HG03039 (cell line): ENCODE results near the gene GDF15.
"Not testable (repeated sequence)": the region's sequence is repeated elsewhere in the genome, so short reads cannot be mapped to it uniquely, and the experiment has no call there.

ENCODE experiments used
- ATAC-seq: cut with Tn5 transposase; IDR thresholded peaks from one replicate; pipeline ENCODE4 v1.9.1; 2021; ENCODE audit warnings: mild to moderate bottlenecking, moderate library complexity; ENCODE audit not compliant: unreplicated experiment

GDF15 gene, protein sequence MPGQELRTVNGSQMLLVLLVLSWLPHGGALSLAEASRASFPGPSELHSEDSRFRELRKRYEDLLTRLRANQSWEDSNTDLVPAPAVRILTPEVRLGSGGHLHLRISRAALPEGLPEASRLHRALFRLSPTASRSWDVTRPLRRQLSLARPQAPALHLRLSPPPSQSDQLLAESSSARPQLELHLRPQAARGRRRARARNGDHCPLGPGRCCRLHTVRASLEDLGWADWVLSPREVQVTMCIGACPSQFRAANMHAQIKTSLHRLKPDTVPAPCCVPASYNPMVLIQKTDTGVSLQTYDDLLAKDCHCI

DNA sequence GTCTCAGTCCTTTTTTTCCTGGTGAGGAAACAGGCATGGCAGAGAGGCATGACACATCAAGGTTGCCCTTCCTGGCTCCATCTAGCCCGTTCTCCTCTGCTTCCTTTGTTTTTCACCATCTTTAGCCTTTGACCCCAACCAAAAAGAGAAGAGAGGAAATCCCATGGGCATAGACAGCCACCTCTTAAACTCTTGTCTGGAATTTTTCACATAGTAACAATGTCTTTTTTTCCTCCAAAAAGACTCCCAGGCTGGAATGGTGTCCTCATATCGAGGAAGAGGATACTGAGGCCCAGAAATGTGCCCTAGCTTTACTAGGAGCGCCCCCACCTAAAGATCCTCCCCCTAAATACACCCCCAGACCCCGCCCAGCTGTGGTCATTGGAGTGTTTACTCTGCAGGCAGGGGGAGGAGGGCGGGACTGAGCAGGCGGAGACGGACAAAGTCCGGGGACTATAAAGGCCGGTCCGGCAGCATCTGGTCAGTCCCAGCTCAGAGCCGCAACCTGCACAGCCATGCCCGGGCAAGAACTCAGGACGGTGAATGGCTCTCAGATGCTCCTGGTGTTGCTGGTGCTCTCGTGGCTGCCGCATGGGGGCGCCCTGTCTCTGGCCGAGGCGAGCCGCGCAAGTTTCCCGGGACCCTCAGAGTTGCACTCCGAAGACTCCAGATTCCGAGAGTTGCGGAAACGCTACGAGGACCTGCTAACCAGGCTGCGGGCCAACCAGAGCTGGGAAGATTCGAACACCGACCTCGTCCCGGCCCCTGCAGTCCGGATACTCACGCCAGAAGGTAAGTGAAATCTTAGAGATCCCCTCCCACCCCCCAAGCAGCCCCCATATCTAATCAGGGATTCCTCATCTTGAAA is at the start of gene GDF15:
TSS of gene GDF15 (plus strand) at position 484 of the 868 bp plus-strand sequence. CDS start at position 516, 32 bp downstream.
- ATAC-seq: no peak

GRCh38 chr19:18338541-18338940 is 47.4 kb upstream of the GDF15 start:
- ATAC-seq: no peak

- ATAC-seq: no peak
These were observed 46.2 kb upstream of the GDF15 start for GRCh38 chr19:18339723-18340122.

DNA sequence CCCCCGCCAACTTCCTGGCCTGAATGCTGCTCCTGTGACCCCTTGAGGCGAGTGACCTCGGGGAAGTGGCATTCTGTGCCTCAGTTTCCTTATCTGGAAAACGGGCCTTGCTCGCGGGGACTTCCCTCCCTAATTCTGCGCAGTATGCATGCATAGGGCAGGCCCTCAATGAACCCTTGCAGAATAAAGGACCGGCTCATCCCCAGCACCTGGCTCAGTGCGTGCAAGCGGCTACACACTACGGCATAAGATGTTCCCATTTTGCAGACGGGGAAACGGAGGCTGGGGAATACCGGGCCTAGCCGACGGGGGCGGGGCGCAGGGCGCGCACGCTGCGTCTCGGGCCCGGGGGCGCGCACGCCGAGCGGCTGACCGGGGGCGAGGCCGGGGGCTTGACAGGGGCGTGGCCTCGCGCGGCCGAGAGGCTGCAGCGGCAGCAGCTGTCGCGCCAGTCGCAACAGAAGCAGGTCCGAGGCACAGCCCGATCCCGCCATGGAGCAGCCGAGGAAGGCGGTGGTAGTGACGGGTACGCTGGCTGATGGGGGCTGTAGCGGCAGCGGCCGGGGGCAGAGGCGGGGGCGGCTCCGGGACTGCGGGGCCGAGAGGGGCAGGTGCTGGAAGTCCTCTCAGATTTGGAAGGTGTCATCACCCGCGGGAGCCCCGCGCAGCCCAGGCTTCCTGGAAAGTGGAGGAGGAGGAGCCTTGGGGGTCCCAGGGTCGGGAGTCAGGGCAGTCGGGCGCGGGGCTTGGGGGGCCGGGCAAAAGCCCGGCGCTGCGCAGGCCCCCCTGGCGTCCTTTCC is 45.6 kb upstream of the GDF15 start, which contains the start of gene PGPEP1:
TSS of gene PGPEP1 (plus strand) at position 409 of the 800 bp plus-strand sequence. CDS start at position 493, 84 bp downstream.
- ATAC-seq: peak; percentile 76

DNA sequence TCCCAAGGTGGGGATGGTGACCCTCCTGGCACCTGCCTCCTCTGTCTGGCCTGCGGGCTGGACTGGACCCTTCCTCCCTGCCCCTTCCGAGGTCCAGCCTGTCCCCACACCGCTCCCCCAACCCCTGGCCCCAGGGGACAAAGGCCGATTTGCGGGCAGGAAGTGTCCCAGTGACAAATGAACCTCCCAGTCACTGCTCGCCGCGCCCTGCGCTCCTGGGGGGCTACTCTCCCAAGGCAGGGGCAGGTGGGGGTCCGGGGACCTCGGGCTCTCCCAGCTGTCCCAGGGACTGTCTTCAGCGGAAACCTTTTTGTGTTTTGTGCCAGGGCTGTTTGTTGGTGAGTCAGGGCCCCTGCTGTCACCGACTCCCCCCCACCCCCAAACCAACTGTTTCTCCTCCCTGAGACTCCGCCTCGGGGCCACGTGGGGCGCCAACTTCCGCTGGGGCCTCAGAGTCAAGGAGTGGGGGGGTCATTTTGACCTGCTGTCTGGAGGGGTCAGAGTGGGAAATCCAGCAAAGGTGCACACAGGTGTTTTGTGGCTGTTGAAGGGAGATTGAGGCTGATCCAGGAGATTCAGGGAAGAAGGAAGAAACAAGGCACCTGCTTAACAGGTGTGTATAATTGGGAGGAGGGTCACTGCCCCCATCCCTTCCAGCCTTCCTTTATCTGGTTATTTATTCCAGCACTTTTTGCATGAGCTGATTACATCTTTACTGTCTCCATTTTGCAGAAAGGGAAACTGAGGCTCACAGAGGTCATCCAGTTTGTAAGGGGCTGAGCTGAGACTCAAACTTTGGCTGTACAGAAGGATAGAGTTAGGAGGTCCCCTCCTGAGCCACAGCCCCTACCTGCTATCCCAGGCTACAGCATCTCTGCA is 44.7 kb upstream of the GDF15 start:
- peak; percentile 20 for ATAC-seq

- ATAC-seq: no peak
These were observed 43.8 kb upstream of the GDF15 start for GRCh38 chr19:18342090-18342632.

- ATAC-seq: no peak
These were observed 41.4 kb upstream of the GDF15 start for GRCh38 chr19:18344582-18344950.

DNA sequence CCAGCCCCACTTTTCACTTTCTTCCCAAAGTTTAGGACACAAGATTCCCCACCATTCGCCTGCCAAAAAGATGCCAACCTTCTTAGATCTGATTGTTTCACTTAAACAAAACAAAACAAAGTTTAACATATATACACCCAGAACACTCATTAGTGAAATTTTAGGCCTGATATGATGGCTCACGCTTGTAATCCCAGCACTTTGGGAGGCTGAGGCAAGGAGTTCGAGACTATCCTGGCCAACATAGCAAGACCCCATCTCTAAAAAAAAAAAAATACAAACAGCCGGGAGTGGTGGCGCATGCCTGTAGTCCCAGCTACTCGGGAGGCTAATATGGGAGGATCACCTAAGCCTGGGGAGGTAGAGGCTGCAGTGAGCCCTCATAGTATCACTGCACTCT is 40.7 kb upstream of the GDF15 start:
- no peak for ATAC-seq

DNA sequence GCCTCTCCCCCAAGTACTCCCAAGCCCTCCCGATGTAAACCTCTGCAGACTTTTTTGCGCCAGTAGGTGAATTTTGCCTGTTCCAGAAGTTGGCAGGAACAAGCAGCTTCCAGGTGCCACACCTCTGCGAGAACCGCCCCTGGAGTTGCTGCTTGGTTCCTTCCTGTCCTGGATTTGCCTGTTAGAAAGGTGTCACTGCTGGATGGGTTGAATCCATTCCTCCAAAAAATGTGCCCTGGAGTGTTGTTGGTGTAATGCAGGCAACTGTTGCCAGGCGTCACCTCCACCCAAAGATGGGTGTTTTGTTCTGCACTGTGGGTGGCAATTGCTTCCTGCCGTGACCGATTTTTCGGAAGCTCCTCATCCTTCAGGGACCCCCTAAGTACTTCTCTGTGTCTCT is 39.9 kb upstream of the GDF15 start:
- no peak for ATAC-seq

- no peak for ATAC-seq
These were observed 37.8 kb upstream of the GDF15 start for GRCh38 chr19:18348171-18348570.

- not testable (repeated sequence) for ATAC-seq
These were observed 37.1 kb upstream of the GDF15 start for GRCh38 chr19:18348818-18349339.

DNA sequence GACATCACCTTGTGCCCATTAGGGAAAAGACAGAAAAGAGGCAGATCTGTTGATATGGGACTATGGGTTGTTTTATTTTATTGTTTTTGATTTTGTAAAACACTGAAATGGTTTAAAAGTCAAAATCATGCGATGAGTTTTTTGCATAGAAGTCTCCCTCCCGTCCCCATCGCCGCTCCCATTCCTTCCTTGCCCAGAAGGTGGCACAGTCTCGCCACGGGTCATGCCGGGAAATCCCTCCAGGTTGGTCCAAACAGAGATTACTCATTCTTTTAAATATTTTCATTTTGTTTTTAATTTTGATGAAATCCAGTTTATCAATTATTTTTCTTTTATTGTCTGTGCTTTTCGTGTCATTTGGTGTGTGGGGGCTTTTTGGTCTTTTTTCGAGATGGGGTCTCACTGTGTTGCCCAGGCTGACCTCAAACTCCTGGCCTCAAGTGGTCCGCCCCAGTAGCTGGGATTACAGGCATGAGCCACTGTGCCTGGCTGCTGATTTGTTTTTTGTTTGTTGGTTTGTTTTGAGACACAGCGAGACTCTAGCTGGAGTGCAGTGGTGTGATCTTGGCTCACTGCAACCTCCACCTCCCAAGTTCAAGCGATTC is 36.3 kb upstream of the GDF15 start:
- no peak for ATAC-seq

- no peak for ATAC-seq
These were observed 35.5 kb upstream of the GDF15 start for GRCh38 chr19:18350490-18350889.

GRCh38 chr19:18351544-18351943 is 34.4 kb upstream of the GDF15 start:
- ATAC-seq: no peak

DNA sequence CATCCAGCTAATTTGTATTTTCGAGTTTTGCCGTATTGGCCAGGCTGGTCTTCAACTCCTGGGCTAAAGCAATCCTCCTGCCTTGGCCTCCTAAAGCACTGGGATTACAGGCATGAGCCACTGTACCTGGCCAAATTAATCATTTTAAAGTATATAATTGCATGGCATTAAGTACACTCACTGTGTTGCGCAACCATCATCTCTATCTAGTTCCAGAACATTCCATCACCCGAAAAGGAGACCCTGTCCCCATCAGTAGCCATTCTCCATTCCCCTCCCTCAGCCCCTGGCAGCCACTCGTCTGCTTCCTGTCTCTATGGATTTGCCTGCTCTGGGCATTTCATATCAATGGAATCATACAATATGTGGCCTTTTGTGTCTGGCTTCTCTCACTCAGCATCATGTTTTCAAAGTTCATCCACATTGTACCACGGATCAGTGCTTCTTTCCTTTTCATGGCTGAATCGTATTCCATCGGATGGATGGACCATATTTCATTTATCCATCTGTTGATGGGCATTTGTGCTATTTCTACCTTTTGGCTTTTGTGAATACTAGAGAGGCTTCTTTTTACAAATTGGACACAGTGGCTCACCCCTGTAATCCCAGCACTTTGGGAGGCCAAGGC is 32.5 kb upstream of the GDF15 start:
- no peak for ATAC-seq

GRCh38 chr19:18354743-18355142 is 31.2 kb upstream of the GDF15 start:
- not testable (repeated sequence) for ATAC-seq

DNA sequence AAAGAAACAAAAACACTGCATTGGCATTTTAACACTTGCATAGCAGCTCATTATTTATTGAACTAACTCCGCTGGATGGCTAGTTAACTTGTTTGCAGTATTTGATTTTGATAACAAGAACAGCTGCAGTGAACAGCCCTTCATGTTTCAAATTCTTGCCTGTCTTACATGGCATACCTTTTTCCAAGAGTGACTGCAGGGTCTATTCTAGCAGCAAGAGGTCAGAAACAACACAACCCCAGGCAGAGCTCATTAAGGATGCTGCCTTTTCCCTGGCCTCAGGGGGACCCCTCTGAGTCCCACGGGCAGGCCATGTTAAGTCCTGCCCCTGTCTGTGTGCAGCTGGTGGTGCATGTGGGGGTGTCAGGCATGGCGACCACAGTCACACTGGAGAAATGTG is 28.9 kb upstream of the GDF15 start:
- no peak for ATAC-seq

DNA sequence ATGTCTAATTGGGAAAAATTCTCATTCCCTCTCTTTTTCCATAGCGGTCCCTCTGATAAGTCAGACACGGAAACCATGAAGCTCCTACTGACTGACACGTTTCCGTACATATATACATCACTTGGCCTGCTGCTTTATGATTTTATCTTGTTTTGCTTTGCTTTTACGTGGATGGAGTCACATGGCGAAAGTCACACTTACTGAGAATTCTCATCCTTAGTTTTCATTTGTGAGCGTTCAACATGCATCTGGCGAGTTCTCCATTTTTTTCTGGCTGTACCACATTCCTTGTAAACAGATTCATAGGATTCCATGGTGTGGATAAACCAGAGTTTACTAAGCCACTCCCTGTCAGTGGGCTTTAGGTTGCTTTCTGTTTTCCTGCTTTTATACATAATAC is 24.3 kb upstream of the GDF15 start:
- no peak for ATAC-seq
